ENCODE measurements around the gene CD3E. TPM values are rescaled to one million over a fixed set of nuclear protein-coding genes. Genes with fewer than 3 reads are reported as not detected.

Gene CD3E
- total and polyA plus RNA-seq, 10 donors, result 20.5 to 89.2 (median 55.0) TPM

DNA sequence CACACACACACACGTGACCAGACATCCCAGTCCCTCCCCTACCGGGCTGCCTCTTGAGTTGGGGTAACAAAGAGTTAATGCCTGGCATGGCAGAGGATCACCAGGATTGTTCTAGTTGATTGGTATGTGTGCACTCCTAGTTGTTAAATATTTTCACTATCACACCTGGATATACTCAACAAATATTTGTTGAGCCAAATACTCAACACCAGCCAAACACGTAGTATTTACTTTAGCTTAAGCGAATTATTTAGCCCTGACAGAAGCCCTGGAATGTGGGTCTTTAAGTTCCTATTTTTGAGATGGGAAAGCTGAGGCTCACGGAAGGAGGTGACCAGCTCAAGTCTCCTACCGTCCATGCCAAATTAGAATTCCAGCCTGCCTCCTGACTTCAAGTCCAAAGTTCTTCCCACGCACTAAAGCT, 10.5 kb downstream of the CD3E start:
- TF ChIP-seq POLR2A (IDR thresholded peaks at IDR 0.05) (no peak), POLR2AphosphoS5 (IDR thresholded peaks at IDR 0.05) (no peak)
- WGBS, 5 donors, result 74 to 84% (median 83%) methylated on average over 7 of the region's 7 CpGs
- intact Hi-C loops (cut with DNase I; ENCODE audit: low total_unique reads), result no loop called here
- Histone ChIP-seq H3K36me3 (peaks cover 0 to 20% (median 0%) of the 10 kb centered on the region in 6 donors), H3K27ac (peak overlapping the region in 5 of 8 donors; percentile 55 to 84 (median 80)), H3K4me3 (no peak overlapping the region), H3K4me1 (peaks cover 21 to 99% (median 52%) of the 10 kb centered on the region in 6 donors), H3K27me3 (replicated peaks in 1 of 7) (peaks cover 0 to 31% (median 4%) of the 10 kb centered on the region in 7 donors), H3K9me3 (no peaks in the 10 kb centered on the region)
- no peak for DNase-seq

DNA sequence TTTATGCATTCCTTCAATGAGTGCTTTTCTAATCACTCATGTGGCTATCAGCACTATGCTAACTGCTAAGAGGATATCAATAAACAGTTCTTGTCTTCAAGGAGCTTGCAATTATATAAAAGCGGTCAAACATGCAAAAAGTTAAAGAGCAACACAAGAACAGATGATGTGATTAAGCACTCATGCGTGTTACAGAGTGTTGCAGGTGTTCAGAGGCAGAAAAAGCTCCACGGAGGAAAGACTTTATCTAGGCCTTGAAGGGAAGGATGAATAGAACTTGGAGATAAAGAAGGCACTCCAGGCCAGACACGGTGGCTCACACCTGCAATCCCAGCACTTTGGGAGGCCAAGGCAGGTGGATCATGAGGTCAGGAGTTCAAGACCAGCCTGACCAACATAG, 13.6 kb downstream of the CD3E start:
- H3K4me1 ChIP-seq, result peaks cover 23 to 98% (median 68%) of the 10 kb centered on the region in 6 donors
- intact Hi-C loops (cut with DNase I; ENCODE audit: low total_unique reads), result no loop called here

GRCh38 chr11:118318581-118319336, 14.2 kb downstream of the CD3E start:
- Histone ChIP-seq H3K9me3 (no peaks in the 10 kb centered on the region), H3K27ac (peak overlapping the region in 5 of 8 donors; percentile 28 to 84 (median 80)), H3K4me1 (peaks cover 23 to 92% (median 68%) of the 10 kb centered on the region in 6 donors), H3K27me3 (replicated peaks in 1 of 7) (peaks cover 0 to 17% (median 4%) of the 10 kb centered on the region in 7 donors), H3K4me3 (no peak overlapping the region), H3K36me3 (peaks cover 0 to 9% (median 0%) of the 10 kb centered on the region in 6 donors)
- DNase-seq, result no peak
- intact Hi-C loops (cut with DNase I; ENCODE audit: low total_unique reads), result no loop called here
- TF ChIP-seq POLR2AphosphoS5 (IDR thresholded peaks at IDR 0.05), result no peak
- TF ChIP-seq POLR2A (IDR thresholded peaks at IDR 0.05), result no peak
- no peak for TF ChIP-seq CTCF (IDR thresholded peaks at IDR 0.05 in 8 of 11, conservative IDR thresholded peaks at IDR 0.05 in 3 of 11)
- 73 to 84% (median 76%) methylated on average over 11 of the region's 11 CpGs for WGBS, 5 donors

More for the DNA sequence above, 13.6 kb downstream of the CD3E start:
- H3K27me3 ChIP-seq (replicated peaks in 1 of 7), result peaks cover 0 to 23% (median 4%) of the 10 kb centered on the region in 7 donors
- DNase-seq, result no peak
- WGBS, 5 donors, result 70 to 84% (median 78%) methylated on average over 4 of the region's 4 CpGs
- H3K4me3 ChIP-seq, result no peak overlapping the region
- H3K27ac ChIP-seq, result peak overlapping the region in 5 of 8 donors; percentile 22 to 84 (median 80)
- no peaks in the 10 kb centered on the region for H3K9me3 ChIP-seq
- H3K36me3 ChIP-seq, result peaks cover 0 to 14% (median 0%) of the 10 kb centered on the region in 6 donors
- no peak for TF ChIP-seq POLR2AphosphoS5 (IDR thresholded peaks at IDR 0.05)
- no peak for TF ChIP-seq CTCF (IDR thresholded peaks at IDR 0.05 in 8 of 11, conservative IDR thresholded peaks at IDR 0.05 in 3 of 11)
- TF ChIP-seq POLR2A (IDR thresholded peaks at IDR 0.05), result no peak

GRCh38 chr11:118319337-118319707, 14.8 kb downstream of the CD3E start:
- Histone ChIP-seq H3K9me3 (no peaks in the 10 kb centered on the region), H3K4me1 (peaks cover 23 to 87% (median 68%) of the 10 kb centered on the region in 6 donors), H3K27ac (peak overlapping the region in 5 of 8 donors; percentile 22 to 84 (median 80)), H3K4me3 (no peak overlapping the region), H3K36me3 (peaks cover 0 to 3% (median 0%) of the 10 kb centered on the region in 6 donors), H3K27me3 (replicated peaks in 1 of 7) (peaks cover 0 to 12% (median 2%) of the 10 kb centered on the region in 7 donors)
- no peak for DNase-seq
- intact Hi-C loops (cut with DNase I; ENCODE audit: low total_unique reads), result no loop called here
- WGBS, 5 donors, result 10 to 19% (median 18%) methylated on average over 1 of the region's 1 CpG
- TF ChIP-seq CTCF (IDR thresholded peaks at IDR 0.05 in 8 of 11, conservative IDR thresholded peaks at IDR 0.05 in 3 of 11) (no peak), POLR2A (IDR thresholded peaks at IDR 0.05) (no peak), POLR2AphosphoS5 (IDR thresholded peaks at IDR 0.05) (no peak)
